ENCODE results near the gene PRKCH.

The PRKCH gene

DNA sequence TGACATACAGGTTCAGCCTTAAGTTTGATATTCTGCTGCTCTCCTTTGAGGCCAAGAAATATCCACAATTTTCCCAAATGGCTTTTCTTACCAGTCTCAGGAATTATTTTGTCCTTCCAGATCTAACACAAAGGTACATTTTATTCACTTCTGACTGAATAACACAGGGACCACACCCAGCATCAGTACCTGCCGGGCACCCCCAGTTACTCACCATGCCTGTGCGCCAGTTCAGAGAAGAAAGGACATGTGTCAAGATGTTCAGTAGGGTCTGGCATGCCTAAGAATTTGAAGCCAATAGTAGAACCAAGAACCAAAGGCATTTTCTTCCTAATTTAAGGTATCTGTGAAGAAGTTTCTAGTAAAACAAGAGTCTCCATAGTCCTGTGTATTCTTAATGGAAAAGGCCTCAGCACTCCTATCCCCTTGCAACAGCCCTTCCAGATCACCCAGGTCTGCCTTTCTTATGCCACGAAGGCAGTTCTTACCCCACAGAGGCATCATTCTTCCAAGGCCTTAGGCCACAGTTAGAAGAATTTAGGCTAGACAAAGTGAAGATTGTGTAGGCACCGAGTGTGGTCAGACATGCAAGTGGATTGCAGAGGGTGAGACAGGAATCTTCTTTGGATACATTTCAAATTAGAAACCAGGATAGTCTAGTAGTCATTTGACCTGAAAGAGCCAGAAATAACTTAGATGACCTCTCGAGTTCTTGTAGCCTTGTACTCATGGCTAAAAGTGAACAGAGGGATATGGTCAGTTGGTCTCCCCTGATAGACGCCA is 233.9 kb downstream of the PRKCH start:
- DNase-seq (ENCODE audit: low read depth), result no peak

GRCh38 chr14:61556455-61556854 is 235.1 kb downstream of the PRKCH start:
- no peak for DNase-seq (ENCODE audit: low read depth)

GRCh38 chr14:61557262-61557661 is 235.9 kb downstream of the PRKCH start:
- no peak for DNase-seq (ENCODE audit: low read depth)

- DNase-seq (ENCODE audit: low read depth), result no peak
Measured at GRCh38 chr14:61557854-61558253, 236.5 kb downstream of the PRKCH start.

DNA sequence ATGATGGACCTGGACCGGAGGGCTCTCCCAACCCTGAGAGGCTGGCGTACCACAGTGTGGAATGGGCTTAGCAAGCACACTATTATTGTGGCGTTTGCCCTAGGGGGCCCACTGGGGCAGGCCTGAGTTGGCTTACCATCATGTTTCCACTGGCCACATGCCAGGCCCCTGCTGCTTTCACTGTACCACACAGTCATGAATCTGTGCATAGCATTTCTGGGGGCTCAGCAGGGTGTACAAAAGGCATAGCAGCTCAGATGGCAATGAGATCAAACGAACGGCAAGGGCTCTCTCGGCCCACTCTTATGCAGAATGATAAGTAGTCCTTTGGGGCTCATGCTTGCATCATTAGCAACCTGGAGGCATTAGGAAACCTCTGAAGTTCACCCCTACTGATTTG is 236.9 kb downstream of the PRKCH start:
- no peak for DNase-seq (ENCODE audit: low read depth)

DNA sequence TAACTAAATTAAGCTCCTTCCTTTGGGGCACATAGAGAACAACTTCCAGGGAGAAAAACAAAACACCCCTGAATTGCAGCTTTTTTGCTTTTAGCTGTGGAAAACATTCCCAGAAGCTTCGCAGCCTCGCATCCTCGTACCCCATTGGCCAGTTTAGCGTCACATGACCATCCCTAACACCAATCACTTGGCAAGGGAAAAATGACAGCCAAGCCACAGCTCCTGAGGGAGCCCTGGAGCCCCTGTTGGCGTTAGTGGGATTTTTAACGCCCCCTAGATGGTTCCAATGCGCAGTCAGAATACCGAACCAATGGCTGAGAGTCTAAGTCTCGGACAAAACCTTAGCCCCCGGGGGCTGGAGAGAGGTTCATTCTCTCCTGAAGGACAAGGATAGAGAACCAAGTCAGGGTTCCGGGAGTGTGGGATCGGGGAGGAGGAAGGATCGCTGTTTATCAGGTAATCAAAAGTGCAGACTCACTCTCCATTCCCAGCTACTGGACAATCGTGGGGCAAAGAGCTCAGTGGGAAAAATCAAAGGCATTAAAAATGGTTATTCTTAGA is 238.3 kb downstream of the PRKCH start:
- DNase-seq (ENCODE audit: low read depth), result no peak

- DNase-seq (ENCODE audit: low read depth), result no peak
Measured at GRCh38 chr14:61560323-61560722, 238.9 kb downstream of the PRKCH start.

DNA sequence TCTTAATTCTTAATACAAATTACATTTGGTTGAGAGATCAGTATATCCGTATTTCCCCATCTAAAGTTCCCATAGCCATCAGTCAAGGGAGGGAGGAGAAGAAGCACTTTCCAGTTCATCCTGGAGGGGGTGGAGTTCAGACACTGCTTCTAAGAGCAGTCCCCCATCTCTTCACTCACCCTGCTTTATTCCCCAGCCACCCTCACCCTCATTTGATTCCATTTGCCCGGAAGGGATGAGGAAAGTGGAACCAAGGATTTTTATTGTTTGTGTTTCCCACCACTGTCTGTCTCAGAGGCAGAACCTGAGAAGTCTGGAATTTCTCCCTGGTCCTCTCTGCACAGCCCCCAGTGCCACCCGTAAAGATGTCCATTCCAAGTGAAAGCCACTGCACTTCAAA is 239.7 kb downstream of the PRKCH start:
- no peak for DNase-seq (ENCODE audit: low read depth)

DNA sequence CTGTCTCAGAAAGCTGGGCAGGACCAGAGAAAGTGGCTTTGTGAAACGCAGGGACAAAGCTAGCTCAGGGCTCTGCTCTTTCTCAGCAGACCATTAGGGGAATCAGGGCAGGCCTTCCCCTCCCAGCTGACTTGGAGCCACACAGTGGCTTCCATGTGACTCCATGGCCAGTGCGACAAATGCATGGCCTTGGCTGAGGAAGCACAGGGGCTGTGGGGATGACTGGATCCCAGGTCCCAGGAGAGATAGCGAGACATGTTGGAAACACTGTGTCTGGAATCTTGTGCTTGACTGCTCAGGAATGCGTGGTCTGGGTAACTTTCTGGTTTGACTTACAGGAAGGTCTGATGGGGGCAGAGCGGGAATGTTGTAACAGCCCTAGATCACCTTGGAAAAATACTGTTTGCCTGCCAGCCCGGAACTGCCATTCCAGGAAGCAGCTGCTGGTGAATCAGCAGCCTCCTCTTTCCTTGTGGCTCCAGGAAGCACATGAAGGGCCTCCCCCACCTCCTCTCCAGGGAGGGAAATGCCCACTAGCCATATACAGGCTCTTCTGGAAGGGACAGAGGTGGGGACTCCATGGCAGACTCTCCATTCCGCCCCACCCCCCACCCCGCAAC is 240.4 kb downstream of the PRKCH start:
- DNase-seq (ENCODE audit: low read depth), result no peak

GRCh38 chr14:61562321-61563161 is 241.2 kb downstream of the PRKCH start:
- peak; percentile 23 for DNase-seq (ENCODE audit: low read depth)

DNA sequence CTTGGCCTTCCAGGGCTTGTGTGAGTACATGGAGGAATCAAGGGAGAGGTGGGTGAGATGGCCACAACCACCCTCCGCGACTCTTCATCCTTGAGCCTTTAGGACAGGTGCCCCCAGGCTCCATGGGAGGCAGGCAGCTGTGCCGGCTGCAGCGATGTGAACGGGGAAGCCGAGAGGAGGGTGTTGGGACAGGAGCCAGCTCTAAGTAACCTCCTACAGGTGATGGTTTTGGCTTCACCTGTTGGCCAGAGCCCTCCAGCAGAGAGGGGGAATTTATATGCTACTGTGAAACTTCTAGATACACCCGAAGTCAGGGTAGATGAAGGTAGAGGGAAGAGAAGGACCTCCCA is 241.8 kb downstream of the PRKCH start:
- DNase-seq (ENCODE audit: low read depth), result no peak

- no peak for DNase-seq (ENCODE audit: low read depth)
Measured at GRCh38 chr14:61563880-61564617, 242.7 kb downstream of the PRKCH start.

- no peak for DNase-seq (ENCODE audit: low read depth)
Measured at GRCh38 chr14:61564618-61565091, 243.3 kb downstream of the PRKCH start.

DNA sequence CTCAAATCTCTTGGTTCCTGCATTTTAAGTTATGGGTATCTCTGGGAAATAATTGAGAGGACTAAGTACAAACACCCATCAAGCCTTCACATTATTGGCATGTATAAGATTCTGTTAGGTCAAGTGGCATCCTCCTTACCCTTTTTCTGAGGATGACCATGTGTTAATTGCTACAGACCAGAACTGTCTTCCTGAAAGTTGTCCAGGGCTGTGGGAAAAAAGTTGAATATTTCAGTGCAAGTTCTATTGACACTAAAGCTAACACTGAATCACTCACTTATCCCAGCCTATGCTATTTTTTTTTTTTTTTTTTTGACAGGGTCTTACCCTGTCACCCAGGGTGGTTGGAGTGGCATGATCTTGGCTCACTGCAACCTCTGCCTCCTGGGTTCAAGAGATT is 243.8 kb downstream of the PRKCH start:
- DNase-seq (ENCODE audit: low read depth), result no peak

DNA sequence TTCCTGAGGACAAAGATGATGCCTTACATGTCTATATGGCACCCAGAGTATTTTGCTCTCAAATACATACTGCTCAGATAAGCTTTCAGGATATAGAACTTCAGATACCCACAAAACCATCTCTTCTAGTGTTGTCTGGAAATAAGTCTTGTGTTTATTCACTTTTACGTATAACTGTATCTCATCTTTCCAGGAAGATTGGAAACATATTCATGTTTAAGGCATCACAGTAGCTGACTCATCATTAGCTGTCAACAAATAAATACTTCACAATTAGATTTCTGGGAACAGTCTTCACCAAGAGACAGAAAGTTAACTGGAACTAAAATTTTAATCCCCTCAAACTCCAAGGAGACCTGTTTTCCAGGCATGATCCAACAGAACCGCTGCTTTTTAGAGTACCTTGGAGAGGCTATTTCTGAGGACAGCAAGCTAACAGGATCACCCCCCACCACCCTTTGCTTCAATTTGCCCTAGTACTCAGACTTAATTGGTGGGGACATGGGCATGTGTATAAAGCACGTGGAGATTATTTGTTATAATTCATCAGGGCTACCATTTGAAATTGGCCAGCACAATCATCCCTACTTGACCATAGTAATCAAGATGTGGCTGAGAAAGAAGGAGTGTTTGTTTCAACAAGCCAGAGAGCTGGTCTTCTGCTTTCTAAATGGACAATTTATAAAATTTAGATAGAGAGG is 244.6 kb downstream of the PRKCH start:
- DNase-seq (ENCODE audit: low read depth), result no peak

DNA sequence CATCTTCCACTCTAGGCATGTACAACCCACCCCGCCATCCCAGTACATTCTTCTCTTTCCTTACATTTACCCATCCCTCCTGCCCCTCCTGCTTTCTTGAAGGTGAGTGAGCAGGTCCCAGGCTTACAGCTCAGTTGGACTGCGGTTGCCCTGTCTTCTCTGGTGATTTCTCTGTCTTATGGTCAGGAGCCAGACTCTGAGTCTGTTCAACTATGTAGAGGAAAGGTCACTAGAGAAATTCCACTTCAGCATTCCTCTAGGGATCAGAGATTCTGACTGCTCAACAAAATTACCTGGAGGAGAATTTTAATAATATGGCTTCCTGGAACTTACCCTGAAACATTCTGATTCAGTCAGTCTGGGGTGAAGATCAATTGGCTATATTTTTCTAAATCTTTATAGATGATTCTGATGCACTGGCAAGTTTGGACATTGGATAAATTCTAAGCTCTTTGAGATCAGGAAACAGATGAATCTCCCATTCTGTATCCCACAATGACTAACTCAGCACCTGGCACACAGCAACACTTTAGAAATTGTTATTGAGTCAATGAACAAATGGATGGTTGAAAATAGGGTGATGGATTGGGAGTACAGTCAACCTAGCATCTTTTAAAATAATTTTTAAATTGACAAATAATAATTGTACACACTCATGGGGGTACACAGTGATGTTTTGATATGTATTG is 245.3 kb downstream of the PRKCH start:
- no peak for DNase-seq (ENCODE audit: low read depth)

DNA sequence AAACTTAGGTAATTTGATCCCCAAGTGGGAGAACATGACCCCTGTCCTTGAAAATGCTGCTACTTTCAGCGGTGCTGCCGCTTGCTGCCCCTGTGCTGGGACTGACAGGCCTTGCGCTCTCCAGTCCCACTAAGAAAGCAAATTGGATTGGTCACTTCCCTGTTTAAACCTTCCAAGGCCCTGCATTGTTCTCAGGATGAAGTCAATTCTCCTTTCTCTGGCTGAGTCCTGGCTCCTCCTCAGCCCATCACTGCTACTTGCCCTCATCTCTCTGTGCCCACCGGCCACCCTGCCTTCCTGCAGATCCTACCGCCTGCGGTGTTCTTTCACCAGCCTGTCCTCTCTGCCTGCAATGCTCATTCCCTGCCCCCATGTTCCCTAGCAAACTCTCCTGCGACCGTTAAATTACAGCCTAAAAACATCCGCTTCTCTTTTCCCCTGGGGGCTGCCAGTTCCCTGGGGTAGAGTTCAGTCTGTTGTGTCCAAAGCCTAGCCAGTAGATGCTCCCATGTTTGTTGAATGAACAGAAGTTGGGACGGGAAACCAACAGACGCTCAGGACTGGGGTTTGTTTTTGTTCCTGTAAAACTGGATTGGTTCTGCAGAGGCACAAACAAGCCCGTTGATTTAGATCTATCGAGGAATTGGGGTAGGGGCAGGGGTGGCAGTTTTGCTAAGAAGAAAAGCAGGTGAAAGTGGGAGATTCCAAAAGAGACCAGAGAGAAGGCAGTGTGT is 246.6 kb downstream of the PRKCH start:
- no peak for DNase-seq (ENCODE audit: low read depth)

DNA sequence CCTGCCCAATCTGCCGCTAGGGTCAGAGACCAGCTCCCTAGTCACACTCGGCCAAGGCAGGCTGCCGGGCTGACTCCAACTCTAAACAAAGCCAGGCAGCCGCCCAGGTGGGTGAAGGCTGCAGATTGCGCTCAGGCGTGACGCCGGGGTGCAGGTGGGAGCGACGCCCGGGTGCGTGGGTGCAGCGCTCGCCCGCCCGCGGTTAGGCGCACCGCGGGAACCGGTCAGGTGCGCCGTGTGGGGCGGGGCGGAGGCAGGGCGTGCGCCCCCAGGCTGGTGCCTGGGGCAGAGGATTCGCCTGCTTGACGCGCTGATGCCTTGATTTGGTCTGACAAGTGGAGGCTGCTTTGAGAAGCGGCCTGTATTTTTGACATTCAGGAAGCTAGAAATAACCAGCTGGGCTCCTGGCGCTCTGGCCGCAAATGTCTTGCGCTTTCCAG is 247.2 kb downstream of the PRKCH start:
- DNase-seq (ENCODE audit: low read depth), result peak; percentile 43

DNA sequence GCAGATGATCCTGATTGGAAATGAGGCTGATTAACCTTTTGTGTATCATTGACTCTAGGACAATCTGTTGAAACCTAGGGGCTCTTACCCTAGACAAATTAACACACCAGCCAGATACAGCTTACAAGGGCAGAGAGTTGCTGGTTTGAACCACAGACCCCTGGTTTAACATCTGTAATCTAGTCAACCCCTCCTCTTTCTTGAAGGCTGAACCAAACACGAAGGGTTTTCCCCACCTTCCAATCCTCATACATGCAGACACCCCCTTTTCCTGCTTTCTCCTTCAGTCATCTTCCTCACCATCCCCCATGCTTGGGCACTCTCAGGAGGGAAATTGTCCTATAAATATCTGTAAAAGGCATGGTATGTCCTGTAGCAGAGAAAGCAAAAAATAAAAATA is 247.9 kb downstream of the PRKCH start:
- no peak for DNase-seq (ENCODE audit: low read depth)

All from activated T-helper 9 cell treated with anti-CD3 and anti-CD28 coated beads, Interleukin-2, amount 50 U/mL, for 16 hours (primary cell).